Measurements from ENCODE around the gene HHIPL1. TPM values are rescaled to one million over a fixed set of nuclear protein-coding genes. Genes with fewer than 3 reads are reported as not detected.

Gene HHIPL1
- total and polyA plus RNA-seq, 10 donors, result 0.43 to 4.2 (median 2.7) TPM

DNA sequence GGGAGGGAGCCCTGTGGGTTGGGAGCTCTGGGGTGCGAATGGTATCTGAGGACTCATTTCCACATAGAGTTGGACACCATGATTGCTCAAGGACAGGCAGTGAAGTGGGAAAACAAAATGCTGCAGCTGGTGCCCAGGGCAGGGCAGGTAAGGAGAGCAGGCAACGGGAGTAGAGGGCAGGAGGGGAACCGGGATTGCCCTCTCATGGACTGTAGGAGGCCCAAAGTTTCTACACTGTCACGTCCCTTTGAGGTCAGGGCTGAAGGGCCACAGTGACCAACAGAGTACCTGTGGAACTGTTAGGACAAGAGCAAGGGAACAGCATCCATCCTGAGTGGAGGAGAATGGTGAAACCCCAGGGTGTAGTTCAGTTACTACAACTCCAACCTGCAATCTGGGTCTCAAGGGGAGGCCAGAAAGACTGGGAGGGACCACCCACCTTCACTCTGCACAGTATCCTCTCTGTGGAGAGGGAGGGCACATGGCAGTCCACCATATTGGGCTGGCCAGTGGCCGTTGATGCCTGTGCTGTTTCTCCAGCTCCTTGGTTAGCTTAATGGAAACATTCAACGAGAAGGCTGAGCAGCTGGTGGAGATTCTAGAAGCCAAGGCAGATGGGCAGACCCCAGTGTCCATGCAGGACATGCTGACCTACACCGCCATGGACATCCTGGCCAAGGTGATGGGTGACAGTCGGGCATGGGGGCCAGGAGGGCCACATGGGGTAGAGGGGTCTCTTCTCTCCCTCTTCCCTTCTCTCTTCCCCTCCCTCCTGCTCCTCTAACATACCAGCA, 61.4 kb downstream of the HHIPL1 start:
- TF ChIP-seq CTCF (IDR thresholded peaks at IDR 0.05 in 8 of 11, conservative IDR thresholded peaks at IDR 0.05 in 3 of 11) (no peak), POLR2A (IDR thresholded peaks at IDR 0.05) (no peak), POLR2AphosphoS5 (IDR thresholded peaks at IDR 0.05) (no peak)
- DNase-seq, result no peak
- Histone ChIP-seq H3K27me3 (replicated peaks in 1 of 7) (peaks cover 0 to 6% (median 0%) of the 10 kb centered on the region in 7 donors), H3K9me3 (peaks cover 6 to 47% (median 30%) of the 10 kb centered on the region in 8 donors), H3K36me3 (no peaks in the 10 kb centered on the region), H3K27ac (no peak overlapping the region), H3K4me3 (no peak overlapping the region), H3K4me1 (no peaks in the 10 kb centered on the region)
- 64 to 79% (median 73%) methylated on average over 8 of the region's 8 CpGs for WGBS, 5 donors
- intact Hi-C loops (cut with DNase I; ENCODE audit: low total_unique reads), result no loop called here

GRCh38 chr14:99707420-99707819, 62.5 kb downstream of the HHIPL1 start:
- no peak overlapping the region for H3K27ac ChIP-seq
- TF ChIP-seq CTCF (IDR thresholded peaks at IDR 0.05 in 8 of 11, conservative IDR thresholded peaks at IDR 0.05 in 3 of 11) (no peak), POLR2A (IDR thresholded peaks at IDR 0.05) (no peak), POLR2AphosphoS5 (IDR thresholded peaks at IDR 0.05) (no peak)
- WGBS, 5 donors, result 90 to 100% (median 96%) methylated on average over 2 of the region's 2 CpGs
- DNase-seq, result no peak
- no peak overlapping the region for H3K4me3 ChIP-seq
- H3K36me3 ChIP-seq, result no peaks in the 10 kb centered on the region
- intact Hi-C loops (cut with DNase I; ENCODE audit: low total_unique reads), result no loop called here
- peaks cover 0 to 6% (median 0%) of the 10 kb centered on the region in 7 donors for H3K27me3 ChIP-seq (replicated peaks in 1 of 7)
- H3K9me3 ChIP-seq, result peaks cover 6 to 41% (median 24%) of the 10 kb centered on the region in 8 donors
- no peaks in the 10 kb centered on the region for H3K4me1 ChIP-seq

GRCh38 chr14:99707921-99708320, 63.0 kb downstream of the HHIPL1 start:
- WGBS, 5 donors, result 90 to 97% (median 93%) methylated on average over 5 to 9 of the region's 9 CpGs
- Histone ChIP-seq H3K27ac (no peak overlapping the region), H3K9me3 (peaks cover 6 to 36% (median 20%) of the 10 kb centered on the region in 8 donors), H3K36me3 (no peaks in the 10 kb centered on the region), H3K4me3 (no peak overlapping the region), H3K27me3 (replicated peaks in 1 of 7) (peaks cover 0 to 6% (median 0%) of the 10 kb centered on the region in 7 donors), H3K4me1 (no peaks in the 10 kb centered on the region)
- no peak for DNase-seq
- intact Hi-C loops (cut with DNase I; ENCODE audit: low total_unique reads), result no loop called here
- no peak for TF ChIP-seq CTCF (IDR thresholded peaks at IDR 0.05 in 8 of 11, conservative IDR thresholded peaks at IDR 0.05 in 3 of 11)
- TF ChIP-seq POLR2AphosphoS5 (IDR thresholded peaks at IDR 0.05), result no peak
- no peak for TF ChIP-seq POLR2A (IDR thresholded peaks at IDR 0.05)

- TF ChIP-seq CTCF (IDR thresholded peaks at IDR 0.05 in 8 of 11, conservative IDR thresholded peaks at IDR 0.05 in 3 of 11) (no peak), POLR2A (IDR thresholded peaks at IDR 0.05) (no peak), POLR2AphosphoS5 (IDR thresholded peaks at IDR 0.05) (no peak)
- intact Hi-C loops (cut with DNase I; ENCODE audit: low total_unique reads), result no loop called here
- no peak for DNase-seq
- Histone ChIP-seq H3K36me3 (no peaks in the 10 kb centered on the region), H3K27me3 (replicated peaks in 1 of 7) (peaks cover 0 to 6% (median 0%) of the 10 kb centered on the region in 7 donors), H3K4me3 (no peak overlapping the region), H3K9me3 (peaks cover 3 to 31% (median 15%) of the 10 kb centered on the region in 8 donors), H3K27ac (no peak overlapping the region), H3K4me1 (no peaks in the 10 kb centered on the region)
- 49 to 89% (median 79%) methylated on average over 3 to 7 of the region's 7 CpGs for WGBS, 5 donors
Measured at GRCh38 chr14:99708449-99708848, 63.5 kb downstream of the HHIPL1 start.

Data from spleen (tissue), 11 donors.